ENCODE measurements around the gene SLC30A1. TPM values are rescaled to one million over a fixed set of nuclear protein-coding genes. Genes with fewer than 3 reads are reported as not detected.
A peak's percentile ranks its signal among the peaks of the same experiment; 100 is the strongest.
"Not testable (repeated sequence)": the region's sequence is repeated elsewhere in the genome, so short reads cannot be mapped to it uniquely, and the experiment has no call there.

The SLC30A1 gene
- total RNA-seq, 1 experiment from 2014 or later = 6.7 TPM

- H2AFZ ChIP-seq (ENCODE audit: low read length) = no peak overlapping the region
- H3F3A ChIP-seq (ENCODE audit: low read length, unreplicated experiment) = no peaks in the 10 kb centered on the region
- H3K4me2 ChIP-seq (ENCODE audit: low read length) = no peak overlapping the region
- H3K9me3 ChIP-seq (ENCODE audit: low read length) = no peaks in the 10 kb centered on the region
- ChIA-PET CTCF (no interaction called here), POLR2A (ENCODE audit: unreplicated experiment) (no interaction called here)
- no peak overlapping the region for H3K4me3 ChIP-seq (ENCODE audit: low read length)
- DNase-seq (no peak), ATAC-seq (no peak)
- H3K9ac ChIP-seq (ENCODE audit: low read length) = no peak overlapping the region
- no peaks in the 10 kb centered on the region for H3K27me3 ChIP-seq (ENCODE audit: low read length)
- intact Hi-C loops (cut with micrococcal nuclease) = no loop called here
- no peaks in the 10 kb centered on the region for H3K36me3 ChIP-seq (ENCODE audit: low read depth, low read length)
- no peaks in the 10 kb centered on the region for H4K20me1 ChIP-seq (ENCODE audit: low read length)
- no peak overlapping the region for H3K27ac ChIP-seq (ENCODE audit: low read length)
- no peaks in the 10 kb centered on the region for H3K4me1 ChIP-seq (ENCODE audit: insufficient read depth, low read length)
- no TSS peak for BruUV-seq (replicated peaks)
- no peak for TF ChIP-seq EZH2 (IDR thresholded peaks at IDR 0.05; ENCODE audit: low read length, unreplicated experiment)
- TF ChIP-seq CTCF (conservative IDR thresholded peaks at IDR 0.05; ENCODE audit: low read depth, low read length) = no peak
- no peak for TF ChIP-seq EZH2phosphoT487 (IDR thresholded peaks at IDR 0.05; ENCODE audit: borderline replicate concordance, low read length)
- no peaks in the 10 kb centered on the region for H3K9me2 ChIP-seq (replicated peaks; ENCODE audit: low read length)
- no peaks in the 10 kb centered on the region for H3K79me2 ChIP-seq (ENCODE audit: low read length)
Measured at GRCh38 chr1:211627259-211627658, 48.3 kb upstream of the SLC30A1 start.

- H3K4me2 ChIP-seq (ENCODE audit: low read length); intact Hi-C loops (cut with micrococcal nuclease); H3K4me1 ChIP-seq (ENCODE audit: insufficient read depth, low read length); H4K20me1 ChIP-seq (ENCODE audit: low read length); H3K4me3 ChIP-seq (ENCODE audit: low read length); POLR2A ChIA-PET (ENCODE audit: unreplicated experiment); H3K79me2 ChIP-seq (ENCODE audit: low read length); H3K27ac ChIP-seq (ENCODE audit: low read length); BruUV-seq (replicated peaks); CTCF ChIA-PET; H3K9me3 ChIP-seq (ENCODE audit: low read length); H3K9me2 ChIP-seq (replicated peaks; ENCODE audit: low read length); H3K36me3 ChIP-seq (ENCODE audit: low read depth, low read length); H3K27me3 ChIP-seq (ENCODE audit: low read length); H3F3A ChIP-seq (ENCODE audit: low read length, unreplicated experiment); DNase-seq; ATAC-seq; H3K9ac ChIP-seq (ENCODE audit: low read length); H2AFZ ChIP-seq (ENCODE audit: low read length): not testable (repeated sequence)
Measured at GRCh38 chr1:211625866-211626265, 46.9 kb upstream of the SLC30A1 start.

GRCh38 chr1:211625040-211625439, 46.1 kb upstream of the SLC30A1 start:
- Histone ChIP-seq H3K27ac (ENCODE audit: low read length) (no peak overlapping the region), H3F3A (ENCODE audit: low read length, unreplicated experiment) (no peaks in the 10 kb centered on the region), H3K9me2 (replicated peaks; ENCODE audit: low read length) (no peaks in the 10 kb centered on the region), H4K20me1 (ENCODE audit: low read length) (no peaks in the 10 kb centered on the region), H3K27me3 (ENCODE audit: low read length) (no peaks in the 10 kb centered on the region), H3K36me3 (ENCODE audit: low read depth, low read length) (no peaks in the 10 kb centered on the region), H3K4me2 (ENCODE audit: low read length) (no peak overlapping the region), H3K4me1 (ENCODE audit: insufficient read depth, low read length) (no peaks in the 10 kb centered on the region), H3K79me2 (ENCODE audit: low read length) (no peaks in the 10 kb centered on the region), H3K9me3 (ENCODE audit: low read length) (no peaks in the 10 kb centered on the region), H3K9ac (ENCODE audit: low read length) (no peak overlapping the region), H2AFZ (ENCODE audit: low read length) (no peak overlapping the region), H3K4me3 (ENCODE audit: low read length) (no peak overlapping the region)
- TF ChIP-seq EZH2phosphoT487 (IDR thresholded peaks at IDR 0.05; ENCODE audit: borderline replicate concordance, low read length) (no peak), CTCF (conservative IDR thresholded peaks at IDR 0.05; ENCODE audit: low read depth, low read length) (peak; percentile 49)
- DNase-seq (peak; percentile 36), ATAC-seq (peak; percentile 80)
- ChIA-PET POLR2A (ENCODE audit: unreplicated experiment) (no interaction called here), CTCF (interaction anchor here (0.6 to 0.9 kb wide), 3 partner anchors 28 to 298 kb away, joined by 3 read pairs; no protein-coding TSS in a partner anchor)
- BruUV-seq (replicated peaks) = no TSS peak
- intact Hi-C loops (cut with micrococcal nuclease) = no loop called here

Measured in PC-3 (cell line).